Loucy (cell line): ENCODE results near the gene NFYB.

Source experiments
- H2AFZ ChIP-seq: fragments of 200-600 bp; sonication (generic); 2 replicates; pipeline ENCODE4 v1.6.0; 2016; ENCODE audit warnings: antibody characterized with exemption, mild to moderate bottlenecking, low read length, moderate library complexity
- H3F3A ChIP-seq: fragments of 200-600 bp; 2 replicates; pipeline ENCODE4 v1.6.0; 2016; ENCODE audit warnings: antibody characterized with exemption, low read depth, mild to moderate bottlenecking
- H3K27me3 ChIP-seq: fragments of 200-600 bp; sonication (generic); 2 replicates; pipeline ENCODE4 v1.6.1; 2014; ENCODE audit warnings: low read length, mild to moderate bottlenecking; ENCODE audit not compliant: insufficient read depth, poor library complexity, severe bottlenecking
- H3K36me3 ChIP-seq: fragments of 200-600 bp; sonication (generic); 2 replicates; pipeline ENCODE4 v1.6.1; 2016; ENCODE audit warnings: low read length; ENCODE audit not compliant: insufficient read depth
- H3K4me1 ChIP-seq: fragments of 200-600 bp; sonication (generic); 2 replicates; pipeline ENCODE4 v1.5.1; 2014; ENCODE audit warnings: low read length, mild to moderate bottlenecking; ENCODE audit not compliant: insufficient read depth, poor library complexity, severe bottlenecking
- H3K4me2 ChIP-seq: fragments of 200-600 bp; sonication (generic); 2 replicates; pipeline ENCODE4 v1.6.0; 2014; ENCODE audit warnings: antibody characterized with exemption, low read length, low read depth, mild to moderate bottlenecking; ENCODE audit not compliant: poor library complexity, severe bottlenecking
- H3K4me3 ChIP-seq: fragments of 200-600 bp; sonication (generic); 2 replicates; pipeline ENCODE4 v1.5.1; 2014; ENCODE audit warnings: low read length, mild to moderate bottlenecking, mixed read lengths; ENCODE audit not compliant: poor library complexity, severe bottlenecking
- H3K79me2 ChIP-seq: fragments of 200-600 bp; sonication (generic); 2 replicates; pipeline ENCODE4 v1.6.1; 2014; ENCODE audit warnings: low read length; ENCODE audit not compliant: insufficient read depth
- H3K9ac ChIP-seq: fragments of 200-600 bp; sonication (generic); 2 replicates; pipeline ENCODE4 v1.6.0; 2014; ENCODE audit warnings: mild to moderate bottlenecking, low read depth, low read length, moderate library complexity; ENCODE audit not compliant: poor library complexity, severe bottlenecking
- H3K9me2 ChIP-seq: fragments of 200-600 bp; sonication (generic); replicated peaks from 2 replicates; pipeline ENCODE4 v1.6.1; 2016; ENCODE audit warnings: low read depth, low read length, mixed read lengths
- H3K9me3 ChIP-seq: fragments of 200-600 bp; sonication (generic); 2 replicates; pipeline ENCODE4 v1.6.1; 2014; ENCODE audit warnings: mild to moderate bottlenecking, antibody characterized with exemption, low read length, low read depth; ENCODE audit not compliant: insufficient read depth
- H4K20me1 ChIP-seq: fragments of 200-600 bp; sonication (generic); 2 replicates; pipeline ENCODE4 v1.6.0; 2014; ENCODE audit warnings: antibody characterized with exemption, low read length, mild to moderate bottlenecking; ENCODE audit not compliant: insufficient read depth, poor library complexity, severe bottlenecking
- EZH2phosphoT487 ChIP-seq: fragments of 200-600 bp; IDR thresholded peaks from 2 replicates; pipeline ENCODE4 v1.6.1; 2018; ENCODE audit warnings: antibody characterized with exemption, mild to moderate bottlenecking, moderate library complexity, borderline replicate concordance
- TF ChIP-seq, protein P1 (sequence below): fragments of 200-600 bp; sonication (generic); conservative IDR thresholded peaks from 2 replicates; pipeline ENCODE4 v1.5.1; 2014; ENCODE audit warnings: mild to moderate bottlenecking, antibody characterized with exemption, low read length

The NFYB gene

DNA sequence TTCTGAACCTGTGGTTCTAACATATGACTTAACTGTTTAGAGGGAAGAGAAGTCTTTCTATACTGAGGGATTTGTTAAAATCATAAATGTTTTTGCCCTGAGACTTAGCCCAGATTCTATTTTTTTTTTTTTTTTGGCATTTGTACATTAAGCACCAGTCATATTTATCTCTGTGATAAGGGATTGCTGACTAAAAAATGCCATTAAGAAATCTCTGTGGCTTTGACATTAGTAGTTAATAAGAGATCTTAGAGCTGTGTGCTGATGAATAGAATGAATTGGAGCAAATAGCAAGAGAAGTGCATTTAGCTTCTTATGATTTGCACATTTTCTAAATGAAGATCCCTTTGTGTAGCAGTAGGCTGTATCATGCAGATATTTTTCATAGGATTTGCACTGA is 32.5 kb downstream of the NFYB start:
- Histone ChIP-seq H2AFZ (no peak overlapping the region), H3K4me3 (no peak overlapping the region), H3K9ac (no peak overlapping the region), H3K4me1 (peaks cover 7% of the 10 kb centered on the region), H3K36me3 (peaks cover 5% of the 10 kb centered on the region; the same call in 1 of the 2 replicates), H3K9me2 (no peaks in the 10 kb centered on the region), H3K4me2 (no peak overlapping the region), H4K20me1 (no peaks in the 10 kb centered on the region), H3K79me2 (no peaks in the 10 kb centered on the region), H3F3A (no peaks in the 10 kb centered on the region), H3K27me3 (no peaks in the 10 kb centered on the region), H3K9me3 (no peaks in the 10 kb centered on the region)
- TF ChIP-seq, protein P1, sequence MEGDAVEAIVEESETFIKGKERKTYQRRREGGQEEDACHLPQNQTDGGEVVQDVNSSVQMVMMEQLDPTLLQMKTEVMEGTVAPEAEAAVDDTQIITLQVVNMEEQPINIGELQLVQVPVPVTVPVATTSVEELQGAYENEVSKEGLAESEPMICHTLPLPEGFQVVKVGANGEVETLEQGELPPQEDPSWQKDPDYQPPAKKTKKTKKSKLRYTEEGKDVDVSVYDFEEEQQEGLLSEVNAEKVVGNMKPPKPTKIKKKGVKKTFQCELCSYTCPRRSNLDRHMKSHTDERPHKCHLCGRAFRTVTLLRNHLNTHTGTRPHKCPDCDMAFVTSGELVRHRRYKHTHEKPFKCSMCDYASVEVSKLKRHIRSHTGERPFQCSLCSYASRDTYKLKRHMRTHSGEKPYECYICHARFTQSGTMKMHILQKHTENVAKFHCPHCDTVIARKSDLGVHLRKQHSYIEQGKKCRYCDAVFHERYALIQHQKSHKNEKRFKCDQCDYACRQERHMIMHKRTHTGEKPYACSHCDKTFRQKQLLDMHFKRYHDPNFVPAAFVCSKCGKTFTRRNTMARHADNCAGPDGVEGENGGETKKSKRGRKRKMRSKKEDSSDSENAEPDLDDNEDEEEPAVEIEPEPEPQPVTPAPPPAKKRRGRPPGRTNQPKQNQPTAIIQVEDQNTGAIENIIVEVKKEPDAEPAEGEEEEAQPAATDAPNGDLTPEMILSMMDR: no peak
- no peak for TF ChIP-seq EZH2phosphoT487

DNA sequence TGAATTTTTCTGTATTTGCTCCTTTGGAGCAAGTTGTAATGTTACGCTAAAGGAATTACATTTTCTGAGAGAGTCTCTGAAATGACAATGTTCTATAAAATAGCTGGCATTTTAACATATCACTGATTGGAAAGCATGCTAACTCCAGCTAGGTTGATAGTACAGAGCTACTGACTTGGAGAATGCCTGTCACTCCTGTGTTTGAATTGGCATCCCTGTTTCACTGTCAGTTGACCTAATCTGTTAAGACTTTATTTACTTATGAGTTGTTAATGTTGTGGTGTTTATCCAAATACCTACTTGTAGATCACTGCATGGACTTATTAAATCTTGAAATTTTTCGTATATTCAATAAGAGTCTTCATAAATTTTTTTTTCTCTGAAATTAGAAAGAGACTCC is 40.1 kb downstream of the NFYB start:
- H3K36me3 ChIP-seq: peaks cover 58% of the 10 kb centered on the region; the same call in 1 of the 2 replicates

DNA sequence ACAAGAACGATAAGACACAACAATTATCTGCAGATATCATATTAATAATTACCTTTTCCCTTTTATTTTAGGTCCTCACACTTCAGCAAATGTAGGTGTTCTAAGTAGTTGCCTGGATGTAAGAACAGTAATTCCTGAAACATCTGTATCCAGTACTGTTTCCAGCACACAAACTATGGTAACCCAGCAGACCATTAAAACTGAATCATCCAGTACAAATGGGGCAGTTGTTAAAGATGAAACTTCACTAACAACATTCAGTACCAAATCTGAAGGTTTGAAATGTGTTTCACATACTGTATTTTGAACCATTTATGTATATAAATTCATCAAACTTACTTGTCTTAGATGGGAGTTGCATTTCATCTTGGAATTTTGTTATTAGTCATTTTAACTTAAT is 42.7 kb downstream of the NFYB start:
- Histone ChIP-seq H3K79me2 (no peaks in the 10 kb centered on the region), H3K9me2 (no peaks in the 10 kb centered on the region), H3K4me2 (no peak overlapping the region), H3K9me3 (no peaks in the 10 kb centered on the region), H2AFZ (no peak overlapping the region), H3K36me3 (peaks cover 66% of the 10 kb centered on the region; the same call in 1 of the 2 replicates), H4K20me1 (no peaks in the 10 kb centered on the region), H3K9ac (no peak overlapping the region), H3K4me3 (no peak overlapping the region), H3K27me3 (no peaks in the 10 kb centered on the region), H3K4me1 (no peaks in the 10 kb centered on the region), H3F3A (no peaks in the 10 kb centered on the region)
- TF ChIP-seq, protein P1: no peak
- TF ChIP-seq EZH2phosphoT487: no peak

More for the DNA sequence above, 40.1 kb downstream of the NFYB start:
- no peak for TF ChIP-seq EZH2phosphoT487
- TF ChIP-seq, protein P1: no peak
- H3K79me2 ChIP-seq: no peaks in the 10 kb centered on the region
- H2AFZ ChIP-seq: no peak overlapping the region
- no peaks in the 10 kb centered on the region for H3F3A ChIP-seq
- H3K4me2 ChIP-seq: no peak overlapping the region
- no peaks in the 10 kb centered on the region for H3K4me1 ChIP-seq
- H3K9ac ChIP-seq: no peak overlapping the region
- no peaks in the 10 kb centered on the region for H3K27me3 ChIP-seq
- H4K20me1 ChIP-seq: no peaks in the 10 kb centered on the region
- H3K9me2 ChIP-seq: no peaks in the 10 kb centered on the region
- H3K4me3 ChIP-seq: no peak overlapping the region
- no peaks in the 10 kb centered on the region for H3K9me3 ChIP-seq
